Measurements from ENCODE around the gene CAPN1.
A peak's percentile ranks its signal among the peaks of the same experiment; 100 is the strongest.
"Not testable (repeated sequence)": the region's sequence is repeated elsewhere in the genome, so short reads cannot be mapped to it uniquely, and the experiment has no call there.

Gene CAPN1

GRCh38 chr11:65224930-65225278 is 43.2 kb downstream of the CAPN1 start:
- TF ChIP-seq MAX (IDR thresholded peaks at IDR 0.05; ENCODE audit: low read depth, low read length) (no peak), POLR2A (IDR thresholded peaks at IDR 0.05; ENCODE audit: extremely low read depth, insufficient read length) (no peak), MYC (IDR thresholded peaks at IDR 0.05; ENCODE audit: low read depth, low read length) (no peak), CTCF (IDR thresholded peaks at IDR 0.05; ENCODE audit: low read depth, low read length) (no peak)
- peak; percentile 64 for DNase-seq (ENCODE audit: low read depth)
- H3K4me3 ChIP-seq (ENCODE audit: low read depth, low read length) = no peak overlapping the region

- peak overlapping the region; percentile 45 for H3K4me3 ChIP-seq (ENCODE audit: low read depth, low read length)
- no peak for TF ChIP-seq CTCF (IDR thresholded peaks at IDR 0.05; ENCODE audit: low read depth, low read length)
- TF ChIP-seq MYC (IDR thresholded peaks at IDR 0.05; ENCODE audit: low read depth, low read length) = no peak
- TF ChIP-seq POLR2A (IDR thresholded peaks at IDR 0.05; ENCODE audit: extremely low read depth, insufficient read length) = no peak
- no peak for TF ChIP-seq MAX (IDR thresholded peaks at IDR 0.05; ENCODE audit: low read depth, low read length)
Measured at GRCh38 chr11:65225279-65226102, 43.8 kb downstream of the CAPN1 start.

DNA sequence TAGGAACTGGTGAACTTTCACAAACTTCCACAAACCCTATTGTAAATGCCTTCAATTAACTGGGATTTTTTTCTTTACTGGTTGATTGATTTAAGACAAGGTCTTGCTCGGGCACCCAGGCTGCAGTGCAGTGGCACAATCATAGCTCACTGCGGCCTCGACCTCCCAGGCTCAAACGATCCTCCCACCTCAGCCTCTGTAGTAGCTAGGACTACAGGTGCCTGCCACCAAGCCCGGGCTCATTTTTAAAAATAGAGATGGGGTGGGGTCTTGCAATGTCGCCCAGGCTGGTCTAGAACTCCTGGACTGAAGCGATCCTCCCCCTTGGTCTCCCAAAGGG is 44.3 kb downstream of the CAPN1 start:
- no peak for DNase-seq (ENCODE audit: low read depth)
- TF ChIP-seq POLR2A (IDR thresholded peaks at IDR 0.05; ENCODE audit: extremely low read depth, insufficient read length) = no peak
- TF ChIP-seq MYC (IDR thresholded peaks at IDR 0.05; ENCODE audit: low read depth, low read length) = no peak
- TF ChIP-seq CTCF (IDR thresholded peaks at IDR 0.05; ENCODE audit: low read depth, low read length) = no peak
- TF ChIP-seq MAX (IDR thresholded peaks at IDR 0.05; ENCODE audit: low read depth, low read length) = no peak
- peak overlapping the region; percentile 45 for H3K4me3 ChIP-seq (ENCODE audit: low read depth, low read length)

More at GRCh38 chr11:65225279-65226102, 43.8 kb downstream of the CAPN1 start:
- DNase-seq (ENCODE audit: low read depth) = peak; percentile 71

- H3K4me3 ChIP-seq (ENCODE audit: low read depth, low read length) = no peak overlapping the region
- TF ChIP-seq CTCF (IDR thresholded peaks at IDR 0.05; ENCODE audit: low read depth, low read length) = no peak
- no peak for TF ChIP-seq POLR2A (IDR thresholded peaks at IDR 0.05; ENCODE audit: extremely low read depth, insufficient read length)
- no peak for TF ChIP-seq MYC (IDR thresholded peaks at IDR 0.05; ENCODE audit: low read depth, low read length)
- TF ChIP-seq MAX (IDR thresholded peaks at IDR 0.05; ENCODE audit: low read depth, low read length) = no peak
- DNase-seq (ENCODE audit: low read depth) = no peak
Measured at GRCh38 chr11:65227879-65228278, 46.2 kb downstream of the CAPN1 start.

- TF ChIP-seq CTCF (IDR thresholded peaks at IDR 0.05; ENCODE audit: low read depth, low read length) (no peak), MYC (IDR thresholded peaks at IDR 0.05; ENCODE audit: low read depth, low read length) (no peak), POLR2A (IDR thresholded peaks at IDR 0.05; ENCODE audit: extremely low read depth, insufficient read length) (no peak), MAX (IDR thresholded peaks at IDR 0.05; ENCODE audit: low read depth, low read length) (no peak)
- DNase-seq (ENCODE audit: low read depth) = no peak
Measured at GRCh38 chr11:65236194-65237059, 54.7 kb downstream of the CAPN1 start.

GRCh38 chr11:65238302-65238701 is 56.6 kb downstream of the CAPN1 start:
- not testable (repeated sequence) for DNase-seq (ENCODE audit: low read depth)

More at GRCh38 chr11:65236194-65237059, 54.7 kb downstream of the CAPN1 start:
- no peak overlapping the region for H3K4me3 ChIP-seq (ENCODE audit: low read depth, low read length)

More at GRCh38 chr11:65238302-65238701, 56.6 kb downstream of the CAPN1 start:
- not testable (repeated sequence) for H3K4me3 ChIP-seq (ENCODE audit: low read depth, low read length)
